Thyroid gland (tissue), 4 donors: ENCODE measurements around the gene AKNA.

Experiments
- POLR2A ChIP-seq, 2 donors: fragments of 450-650 bp; IDR thresholded peaks; one replicate each; pipeline ENCODE4 v1.6.1; 2017; ENCODE audit warnings: antibody characterized with exemption in 2 of 2, mild to moderate bottlenecking in 2 of 2, moderate library complexity in 1 of 2
- TF ChIP-seq, protein P1 (sequence below), 6 experiments: fragments of 200-600 bp in 3 of 6; fragments of 450-650 bp in 3 of 6; sonication (generic) in 3 of 6; IDR thresholded peaks; one replicate each; pipeline ENCODE4 v1.5.1; 2016 to 2019; ENCODE audit warnings: antibody characterized with exemption in 6 of 6, mild to moderate bottlenecking in 2 of 6, inconsistent platforms in 1 of 6, moderate library complexity in 1 of 6

DNA sequence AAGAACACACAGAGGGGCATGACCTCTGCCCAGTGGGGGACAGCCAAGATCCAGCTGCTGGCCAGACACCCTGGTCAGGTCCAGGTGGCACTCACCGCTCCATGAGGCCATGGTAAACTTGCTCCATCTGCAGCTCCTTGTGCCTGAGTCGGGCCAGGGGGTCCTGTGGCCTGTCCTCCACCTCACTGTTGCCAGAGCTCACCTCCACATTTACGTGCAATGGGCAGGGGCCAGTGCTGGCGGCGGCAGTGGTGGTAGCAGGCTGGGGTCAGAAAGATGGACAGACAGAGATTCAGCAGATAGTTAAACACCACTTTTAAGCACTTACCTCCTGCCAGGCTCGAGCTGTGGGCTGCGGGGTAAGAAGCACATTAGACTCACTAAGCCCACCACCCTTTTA, 28.0 kb downstream of the AKNA start:
- TF ChIP-seq, protein P1, sequence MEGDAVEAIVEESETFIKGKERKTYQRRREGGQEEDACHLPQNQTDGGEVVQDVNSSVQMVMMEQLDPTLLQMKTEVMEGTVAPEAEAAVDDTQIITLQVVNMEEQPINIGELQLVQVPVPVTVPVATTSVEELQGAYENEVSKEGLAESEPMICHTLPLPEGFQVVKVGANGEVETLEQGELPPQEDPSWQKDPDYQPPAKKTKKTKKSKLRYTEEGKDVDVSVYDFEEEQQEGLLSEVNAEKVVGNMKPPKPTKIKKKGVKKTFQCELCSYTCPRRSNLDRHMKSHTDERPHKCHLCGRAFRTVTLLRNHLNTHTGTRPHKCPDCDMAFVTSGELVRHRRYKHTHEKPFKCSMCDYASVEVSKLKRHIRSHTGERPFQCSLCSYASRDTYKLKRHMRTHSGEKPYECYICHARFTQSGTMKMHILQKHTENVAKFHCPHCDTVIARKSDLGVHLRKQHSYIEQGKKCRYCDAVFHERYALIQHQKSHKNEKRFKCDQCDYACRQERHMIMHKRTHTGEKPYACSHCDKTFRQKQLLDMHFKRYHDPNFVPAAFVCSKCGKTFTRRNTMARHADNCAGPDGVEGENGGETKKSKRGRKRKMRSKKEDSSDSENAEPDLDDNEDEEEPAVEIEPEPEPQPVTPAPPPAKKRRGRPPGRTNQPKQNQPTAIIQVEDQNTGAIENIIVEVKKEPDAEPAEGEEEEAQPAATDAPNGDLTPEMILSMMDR (IDR thresholded peaks at IDR 0.05), result no peak
- no peak for TF ChIP-seq POLR2A (IDR thresholded peaks at IDR 0.05)
